ENCODE measurements around the gene APOL1.
"Not testable (repeated sequence)": the region's sequence is repeated elsewhere in the genome, so short reads cannot be mapped to it uniquely, and the experiment has no call there.

Gene APOL1

DNA sequence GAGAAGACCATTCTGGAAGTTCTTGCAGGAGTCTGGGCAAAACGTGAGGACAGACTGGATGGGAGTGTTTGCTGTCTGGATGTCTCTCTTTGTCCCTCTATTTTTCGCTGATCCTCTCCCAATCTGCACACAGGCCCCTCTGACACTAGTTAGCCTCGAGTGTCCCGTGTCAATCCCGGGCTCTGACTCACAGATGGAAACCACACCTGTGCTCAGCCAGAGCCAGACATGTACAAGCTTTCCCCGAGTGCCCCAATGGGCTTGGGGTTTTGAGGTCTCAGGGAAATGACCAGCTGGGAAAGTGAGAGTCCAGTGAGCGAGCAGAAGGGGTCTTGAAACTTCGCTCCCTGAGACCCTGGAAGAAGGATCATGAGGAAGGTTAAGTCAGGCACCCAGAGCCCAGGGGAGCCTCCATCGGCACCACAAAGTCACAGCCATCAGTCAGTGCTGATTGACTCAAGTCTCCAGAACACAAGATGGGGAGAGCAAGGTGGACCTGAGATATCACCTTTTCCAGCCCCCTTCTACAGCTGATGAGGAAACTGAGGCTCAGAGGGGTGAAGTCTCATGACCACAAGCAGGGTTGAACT is 27.5 kb upstream of the APOL1 start:
- DNase-seq, result no peak

DNA sequence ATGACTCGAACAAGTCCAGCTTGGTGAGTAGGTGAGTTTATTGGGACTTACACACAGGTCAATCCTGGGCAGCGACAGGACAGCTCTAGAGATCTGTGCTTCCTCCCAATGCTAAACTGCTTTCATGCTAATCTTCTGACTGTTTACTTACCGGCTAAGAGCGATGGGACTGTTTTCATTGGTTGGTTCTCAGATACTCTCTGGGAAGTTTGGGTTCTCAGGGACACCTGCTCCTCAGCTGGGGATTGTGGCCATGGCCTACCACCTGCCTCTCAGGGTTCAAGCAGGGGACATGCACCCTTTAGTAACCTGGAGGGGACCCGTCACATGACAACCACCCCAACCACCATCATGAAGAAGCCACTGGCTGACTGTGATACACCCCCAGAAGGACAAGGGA is 26.7 kb upstream of the APOL1 start:
- DNase-seq, result no peak

DNA sequence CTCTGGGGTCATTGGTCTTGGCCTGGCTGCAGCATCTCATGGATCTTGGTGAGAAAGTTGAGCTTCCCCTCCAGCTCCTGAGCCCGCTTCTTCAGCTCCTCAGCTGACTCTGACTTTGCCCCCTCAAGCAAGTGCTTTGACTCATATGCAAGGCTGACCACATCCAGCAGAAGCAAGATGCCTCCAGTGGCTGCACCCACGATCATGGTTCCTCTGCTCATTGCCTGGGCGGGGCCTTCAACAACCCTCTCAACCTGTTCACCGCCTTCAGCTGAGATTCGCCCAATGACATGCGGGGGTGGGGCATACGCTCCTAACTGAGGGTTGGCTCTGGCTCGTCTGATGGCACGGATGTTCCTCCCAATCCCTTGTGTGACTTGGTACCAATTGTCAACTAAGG is 25.5 kb upstream of the APOL1 start:
- no peak for DNase-seq

DNA sequence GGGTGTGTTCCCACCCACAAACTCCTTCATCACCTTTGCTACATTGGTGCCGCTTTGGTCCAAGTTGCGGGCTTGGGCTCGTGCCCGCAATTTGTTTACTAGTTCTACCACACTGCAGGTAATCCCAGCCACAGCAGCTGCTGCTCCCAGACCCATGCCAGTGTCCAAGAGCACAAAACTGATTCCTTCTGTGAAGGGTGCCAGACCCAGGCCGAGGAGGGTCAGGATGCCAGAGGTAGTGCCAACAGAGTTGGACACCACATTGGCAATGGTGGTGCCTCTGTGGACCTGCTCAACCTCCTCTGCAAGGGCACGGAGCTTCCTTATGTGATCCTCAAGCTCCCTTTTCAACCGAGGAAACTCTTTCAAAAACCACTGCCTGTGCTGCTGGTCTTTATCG is 25.1 kb upstream of the APOL1 start:
- DNase-seq, result no peak

DNA sequence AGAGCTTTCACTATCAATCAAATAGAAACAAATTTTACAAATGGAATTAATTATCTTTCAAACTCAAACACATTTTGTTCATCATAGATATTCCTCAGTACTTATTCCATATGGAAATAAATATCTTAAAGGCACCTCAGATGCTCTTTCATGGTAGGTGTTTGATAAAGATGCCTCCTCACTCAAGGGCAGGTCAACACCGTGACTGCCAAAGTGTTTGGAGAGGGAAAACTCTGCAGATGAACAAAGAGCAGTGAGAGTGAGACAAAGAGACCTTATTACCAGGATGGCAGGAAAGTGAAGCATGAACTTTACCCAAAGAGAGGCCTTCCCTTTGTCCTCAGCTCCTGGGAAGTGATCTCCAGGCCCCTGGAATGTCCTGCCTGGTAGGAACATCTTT is 24.6 kb upstream of the APOL1 start:
- not testable (repeated sequence) for DNase-seq

DNA sequence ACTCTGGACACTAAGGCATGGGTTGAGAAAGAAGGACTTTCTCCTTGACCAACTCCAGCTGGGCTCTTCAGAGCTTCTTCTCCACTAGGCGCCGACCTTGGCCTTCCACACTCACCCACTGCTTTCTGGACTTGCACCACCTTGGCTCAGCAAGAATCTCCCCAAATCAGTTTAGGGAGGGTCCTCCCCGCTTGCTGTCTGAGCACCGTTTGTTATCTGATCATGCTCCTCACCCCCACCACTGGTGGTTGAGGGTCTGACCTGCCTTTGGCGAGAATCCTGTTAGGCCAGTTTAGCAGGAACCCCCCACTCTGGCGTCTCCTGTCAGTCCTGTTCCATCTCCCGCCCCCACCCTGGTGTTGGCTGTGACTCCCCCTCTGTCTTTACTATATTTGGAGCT is 24.0 kb upstream of the APOL1 start:
- DNase-seq, result no peak

DNA sequence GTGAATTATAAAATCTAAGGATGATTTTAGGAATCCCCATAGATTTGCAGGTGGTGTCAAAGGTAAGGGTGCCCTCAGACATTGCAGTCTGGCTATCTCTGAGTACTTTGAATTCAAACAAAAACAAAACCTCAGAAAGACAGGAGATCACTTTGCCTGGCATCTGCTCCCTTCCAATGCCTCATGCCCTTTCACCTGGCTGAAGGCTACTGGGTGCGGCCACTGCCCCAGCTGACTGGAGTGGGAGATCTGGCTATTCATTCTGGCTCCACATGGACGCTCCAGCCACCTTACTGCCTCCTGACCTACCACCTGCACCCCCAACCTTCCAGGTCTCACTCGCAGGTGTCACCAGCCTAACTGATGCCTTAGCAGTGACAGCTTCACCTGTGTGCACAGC is 23.3 kb upstream of the APOL1 start:
- DNase-seq, result not testable (repeated sequence)

DNA sequence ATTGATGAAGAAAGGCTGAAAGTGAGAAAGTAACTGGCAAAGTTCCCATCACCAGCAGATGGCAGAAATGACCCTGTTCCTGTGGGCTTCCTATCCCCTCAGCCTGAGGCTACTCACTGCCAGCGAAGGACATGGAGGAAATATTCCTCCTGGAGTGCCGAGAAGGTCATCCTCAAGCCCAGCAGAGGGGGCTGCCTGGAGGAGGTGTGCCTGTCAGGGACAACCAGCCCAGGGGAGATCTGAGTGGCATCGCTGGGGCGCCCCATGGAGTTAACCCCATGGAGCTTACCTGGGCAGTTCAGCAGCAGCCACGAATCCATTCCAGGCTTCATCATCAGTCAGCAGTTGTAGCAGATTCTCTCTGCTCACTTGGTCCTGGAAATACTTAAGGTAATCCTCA is 21.9 kb upstream of the APOL1 start:
- not testable (repeated sequence) for DNase-seq

DNA sequence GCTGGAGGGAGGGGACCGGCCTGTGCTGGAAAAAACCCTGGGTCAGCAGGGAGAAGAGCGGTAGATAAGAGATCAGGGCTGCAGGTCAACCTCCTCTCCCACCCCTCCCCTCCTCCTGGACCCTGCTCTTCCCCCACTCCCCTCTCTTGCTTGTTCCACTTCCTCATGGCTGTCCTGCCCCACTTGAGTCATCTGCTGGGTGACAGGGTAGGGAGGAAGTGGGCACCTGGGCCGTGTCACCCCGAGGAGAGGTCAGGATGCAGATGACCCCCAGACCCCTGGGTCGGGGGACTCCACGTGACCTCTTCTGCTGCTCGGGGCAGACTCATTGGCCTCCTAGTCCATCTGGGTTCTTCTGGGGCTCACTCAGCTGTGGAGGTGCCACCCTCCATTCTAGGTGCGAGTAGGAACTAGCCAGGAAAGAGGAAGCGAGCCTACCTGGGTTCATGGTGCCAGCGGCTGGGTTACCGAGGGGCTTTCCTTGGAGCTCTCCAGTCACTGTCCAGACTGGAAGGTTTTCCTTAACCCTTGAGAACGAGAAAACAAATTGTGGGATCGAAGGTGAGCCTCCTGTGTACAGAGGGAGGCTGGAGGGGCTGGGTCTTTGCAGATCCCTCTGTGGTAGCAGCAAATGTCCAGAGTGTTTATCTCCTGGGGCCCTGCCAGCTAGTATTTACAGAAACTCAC is 20.1 kb upstream of the APOL1 start:
- no peak for DNase-seq

DNA sequence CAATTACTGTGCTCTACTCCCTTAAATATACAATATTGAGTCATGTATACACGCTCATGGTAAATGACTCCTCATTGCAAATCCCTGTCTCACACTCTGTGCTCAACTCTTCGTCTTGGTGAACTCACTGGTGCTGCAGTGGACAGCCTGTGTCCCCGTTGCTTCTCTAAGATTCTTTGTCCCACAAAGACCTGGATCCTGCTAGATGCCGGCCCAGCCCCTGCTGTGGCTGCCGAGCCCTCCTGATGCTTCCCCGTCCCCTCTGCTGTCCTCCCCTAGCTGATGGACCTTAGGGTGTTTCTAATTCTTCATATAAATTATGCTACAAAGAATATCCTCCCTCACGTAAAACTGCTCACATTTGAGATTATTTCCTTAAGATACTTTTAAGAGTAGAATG is 19.1 kb upstream of the APOL1 start:
- no peak for DNase-seq

DNA sequence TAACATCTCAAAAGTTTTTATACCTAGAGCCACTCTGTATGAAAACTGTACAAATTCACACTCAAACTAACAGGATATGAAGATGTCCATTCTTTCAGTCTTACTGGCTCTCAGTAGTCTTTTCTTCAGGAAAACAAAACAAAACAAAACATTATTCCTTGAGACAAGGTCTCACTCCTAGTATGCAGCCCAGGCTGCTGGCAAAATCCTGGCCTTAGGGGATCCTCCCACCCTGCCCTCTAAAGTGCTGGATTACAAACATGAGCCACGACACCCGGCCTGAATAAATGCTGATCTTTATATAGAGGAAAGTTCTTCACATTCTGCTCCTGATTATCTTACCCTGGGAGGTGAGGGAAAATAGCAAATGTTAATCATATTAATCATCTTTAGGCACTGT is 18.7 kb upstream of the APOL1 start:
- no peak for DNase-seq

DNA sequence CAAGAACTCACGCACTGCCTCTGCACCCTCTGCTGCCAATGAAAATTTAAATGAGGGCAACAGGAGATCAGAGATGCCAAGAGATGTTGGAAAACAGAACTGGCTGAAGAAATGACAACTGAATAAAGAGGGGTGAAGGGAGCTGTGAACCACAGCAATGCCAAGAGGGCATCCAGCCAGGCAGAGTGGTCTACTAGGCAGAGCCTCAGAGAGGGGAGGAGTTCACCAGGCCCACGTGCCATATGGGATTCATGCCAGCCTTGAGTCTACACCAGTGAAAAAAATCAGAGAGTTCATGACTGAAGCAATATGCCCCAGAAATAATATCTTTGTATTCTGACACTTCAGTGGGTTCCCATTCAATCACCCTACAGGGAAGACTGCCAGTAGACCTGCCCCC is 18.0 kb upstream of the APOL1 start:
- DNase-seq, result no peak

DNA sequence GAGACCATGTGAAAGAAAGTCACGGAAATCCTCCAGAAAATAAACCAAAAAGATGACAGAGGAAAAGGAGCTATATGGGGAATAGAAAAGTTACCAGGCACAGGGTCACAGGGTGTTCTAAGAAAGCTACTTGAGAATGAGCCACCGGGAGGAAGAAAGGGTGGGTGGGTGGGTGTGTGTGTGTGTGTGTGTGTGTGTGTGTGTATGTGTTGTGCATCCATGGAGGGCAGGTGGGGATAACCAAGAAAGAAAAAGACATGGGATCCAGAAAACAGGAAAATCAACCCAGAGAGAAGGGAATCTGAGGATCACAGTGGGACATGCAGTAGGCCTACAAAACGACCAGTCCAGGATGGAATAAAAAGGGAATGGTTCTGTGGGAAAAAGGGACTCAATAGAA is 17.3 kb upstream of the APOL1 start:
- DNase-seq, result no peak

DNA sequence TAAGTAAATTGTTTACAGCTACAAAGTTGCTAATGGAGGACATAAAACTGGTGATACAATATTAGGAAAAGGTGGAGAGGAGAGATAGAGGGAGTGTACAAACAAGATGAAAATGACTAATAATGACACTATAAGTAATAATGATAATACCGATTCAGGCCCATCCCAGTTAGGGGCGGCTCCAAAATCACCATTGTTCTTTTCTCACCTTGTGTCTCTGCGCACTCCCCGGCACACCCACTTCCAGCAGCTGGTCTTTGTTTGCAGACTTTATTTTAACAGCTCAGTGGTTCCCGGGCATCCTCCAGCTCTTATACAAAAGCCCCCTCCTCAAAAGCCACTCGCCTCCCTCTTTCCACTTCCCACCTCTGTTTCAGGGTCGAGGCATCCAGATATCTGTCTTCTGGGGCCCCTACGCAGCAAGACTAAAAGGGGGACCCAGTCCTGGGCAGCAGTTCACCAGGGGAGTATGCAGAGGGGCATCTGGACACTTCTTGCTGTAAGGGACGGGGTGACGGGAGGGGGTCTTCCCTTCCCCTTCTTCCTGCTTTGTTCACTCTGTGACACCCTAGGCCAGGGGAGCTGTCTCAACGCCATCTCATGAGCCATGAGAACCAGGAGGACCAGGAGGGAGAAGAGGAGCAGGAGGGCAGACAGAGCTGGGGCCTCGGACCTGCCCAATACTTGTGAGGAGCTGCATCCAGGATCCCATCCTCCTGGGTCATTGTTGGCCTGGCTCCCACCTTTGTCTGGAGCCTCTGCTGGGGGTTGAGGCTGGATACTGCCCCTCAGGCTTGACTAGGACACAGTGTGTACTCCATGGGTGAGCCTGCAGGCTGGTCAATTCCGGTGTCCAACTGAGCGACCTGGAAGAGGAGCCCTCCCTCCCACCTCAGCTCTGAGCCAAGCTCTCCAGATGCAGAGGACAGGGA is 16.3 kb upstream of the APOL1 start:
- no peak for DNase-seq

DNA sequence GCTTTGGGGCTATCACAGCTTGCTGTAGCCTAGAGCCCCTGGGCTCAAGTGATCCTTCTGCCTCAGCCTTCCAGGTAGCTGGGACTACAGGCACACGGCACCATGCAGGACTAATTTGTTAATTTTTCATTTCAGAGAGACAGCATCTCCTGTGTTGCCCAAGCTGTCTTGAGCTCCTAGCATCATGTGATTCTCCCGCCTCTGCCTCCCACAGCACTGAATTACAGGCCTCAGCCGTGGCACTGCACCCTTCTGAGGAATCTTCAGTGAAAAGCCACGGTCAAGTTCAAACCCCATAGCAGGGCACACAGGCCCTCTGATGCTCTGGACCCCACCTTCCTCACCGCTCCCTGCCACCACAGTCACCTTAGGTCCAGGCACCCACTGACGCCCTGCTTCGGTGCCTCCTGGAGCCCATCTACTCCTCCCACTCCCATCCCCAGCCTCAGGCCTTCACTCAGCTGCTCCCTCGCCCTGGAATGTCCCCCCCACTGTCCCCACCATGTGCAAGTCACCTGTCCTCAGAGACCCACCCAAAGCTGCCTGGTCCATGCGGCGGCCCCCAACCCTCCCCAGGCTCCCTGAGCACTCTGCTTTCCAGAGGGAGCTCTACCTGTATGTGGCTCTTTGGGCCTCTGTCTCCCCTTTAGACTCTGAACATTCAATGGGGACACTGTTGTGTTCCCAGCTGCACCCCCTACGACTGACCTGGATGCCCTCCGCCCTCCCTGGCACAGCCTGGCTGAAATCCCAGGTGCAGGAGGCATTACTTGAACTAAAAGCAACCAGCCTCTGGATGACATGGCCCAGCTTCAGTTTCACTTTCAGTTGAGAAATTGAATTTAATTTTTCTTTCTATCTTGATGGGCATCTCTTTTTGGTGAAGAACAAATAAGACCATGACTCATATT is 15.2 kb upstream of the APOL1 start:
- no peak for DNase-seq

DNA sequence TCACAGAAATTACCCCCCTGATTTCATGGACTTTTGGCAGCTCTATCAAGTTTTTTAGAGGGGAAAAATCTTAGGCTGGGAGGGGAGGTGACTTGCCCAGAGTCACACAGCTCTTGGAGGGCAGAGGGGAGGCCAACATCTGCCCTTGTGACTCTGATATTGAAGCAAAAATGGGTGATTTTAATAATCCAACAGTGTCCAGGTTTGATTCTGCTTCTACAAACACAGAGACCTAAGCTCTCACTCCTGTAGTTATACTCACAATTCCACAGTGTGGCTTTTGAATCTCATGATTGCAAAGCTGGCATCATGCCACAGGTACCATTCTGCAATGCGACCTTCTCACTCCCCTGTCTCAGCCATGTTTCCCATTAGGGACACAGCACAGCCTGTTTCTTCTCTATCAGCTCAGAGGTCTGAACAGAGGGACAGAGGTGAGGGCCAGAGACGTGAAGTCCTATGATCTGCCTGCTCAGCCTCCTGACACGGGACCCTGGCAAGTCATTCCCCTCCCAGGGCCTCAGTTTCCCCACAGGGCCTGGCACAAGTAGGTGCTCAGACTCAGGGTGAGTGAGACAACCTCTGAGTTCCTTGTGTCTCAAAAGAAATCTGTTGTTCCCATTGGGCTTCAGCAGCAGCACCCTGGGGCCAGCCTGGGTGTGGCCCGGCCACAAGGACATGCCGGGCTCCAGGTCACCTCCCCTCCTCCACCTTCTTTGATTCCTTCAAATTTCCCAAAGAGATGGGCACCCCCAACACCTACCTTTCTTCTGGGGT is 14.4 kb upstream of the APOL1 start:
- no peak for DNase-seq

DNA sequence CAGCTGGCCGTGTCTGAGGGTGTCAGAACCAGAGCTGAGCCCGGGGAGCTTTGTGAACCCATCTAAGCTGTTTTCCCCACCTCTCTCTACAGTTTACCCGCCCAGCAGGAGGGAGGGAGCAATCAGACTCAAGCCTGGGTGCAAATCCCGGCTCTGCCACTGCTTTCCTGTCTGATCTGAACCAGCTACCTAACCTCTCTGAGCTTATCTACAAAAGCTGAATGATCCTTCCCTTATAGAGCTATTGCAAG is 13.9 kb upstream of the APOL1 start:
- no peak for DNase-seq

DNA sequence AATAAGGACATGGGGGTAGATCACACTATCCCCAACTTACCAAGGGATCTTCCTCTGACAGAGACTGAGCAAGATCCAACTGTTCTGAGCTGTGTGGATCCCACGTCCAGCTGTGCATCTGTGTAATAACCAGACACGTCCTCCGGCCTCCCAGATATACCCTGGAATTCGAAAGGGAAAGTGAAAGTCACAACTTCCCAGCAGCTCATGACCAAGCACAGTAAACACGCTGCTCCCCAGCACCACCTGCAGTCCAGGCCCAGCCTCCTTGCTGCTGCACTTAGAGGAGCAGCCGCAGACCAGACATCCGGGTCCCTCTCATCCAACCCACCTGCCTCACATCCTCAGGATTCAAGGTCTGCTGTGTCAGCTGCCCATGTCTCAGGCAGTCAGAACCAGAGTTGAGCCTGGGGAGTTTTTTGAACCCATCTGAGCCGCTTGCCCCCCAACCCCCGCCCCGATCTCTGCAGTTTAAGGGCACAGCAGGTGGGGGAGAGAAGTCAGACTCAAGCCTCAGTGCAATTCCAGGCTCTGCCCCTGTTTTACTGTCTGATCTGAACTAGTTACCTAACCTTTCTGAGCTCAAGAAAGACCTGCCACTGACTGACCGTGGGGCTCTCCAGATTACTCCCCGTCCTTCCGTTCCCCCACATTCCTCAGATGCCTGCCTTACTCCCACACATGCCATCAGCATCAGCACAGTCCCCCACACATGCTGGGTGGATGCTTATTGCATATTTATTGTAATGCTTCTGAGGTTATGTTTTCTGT is 13.3 kb upstream of the APOL1 start, which contains the start of gene APOL2:
TSS of gene APOL2 (minus strand) at position 127 of the 771 bp plus-strand sequence. CDS start 6,365 bp downstream, outside the sequence.
- peak; percentile 93 for DNase-seq

DNA sequence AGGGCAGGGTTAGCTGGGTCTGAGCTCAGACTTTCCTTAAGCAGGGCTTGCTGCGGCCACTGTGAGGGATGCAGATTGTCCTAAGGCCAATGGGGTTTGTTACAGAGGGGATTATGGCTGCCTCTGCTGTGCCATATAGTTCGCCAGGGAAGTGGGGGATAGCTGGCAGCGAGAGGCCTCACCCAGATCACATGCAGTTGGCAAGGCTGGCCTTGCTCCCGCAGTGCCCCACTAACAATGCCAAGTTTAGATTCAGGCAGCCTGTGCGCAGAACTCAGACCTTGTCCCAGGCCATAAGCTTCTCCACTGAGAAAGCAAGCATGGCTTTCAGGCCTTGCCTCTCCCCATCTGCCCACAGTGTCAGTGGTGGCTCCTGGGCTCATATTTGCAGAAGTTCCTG is 8.9 kb upstream of the APOL1 start:
- no peak for DNase-seq

DNA sequence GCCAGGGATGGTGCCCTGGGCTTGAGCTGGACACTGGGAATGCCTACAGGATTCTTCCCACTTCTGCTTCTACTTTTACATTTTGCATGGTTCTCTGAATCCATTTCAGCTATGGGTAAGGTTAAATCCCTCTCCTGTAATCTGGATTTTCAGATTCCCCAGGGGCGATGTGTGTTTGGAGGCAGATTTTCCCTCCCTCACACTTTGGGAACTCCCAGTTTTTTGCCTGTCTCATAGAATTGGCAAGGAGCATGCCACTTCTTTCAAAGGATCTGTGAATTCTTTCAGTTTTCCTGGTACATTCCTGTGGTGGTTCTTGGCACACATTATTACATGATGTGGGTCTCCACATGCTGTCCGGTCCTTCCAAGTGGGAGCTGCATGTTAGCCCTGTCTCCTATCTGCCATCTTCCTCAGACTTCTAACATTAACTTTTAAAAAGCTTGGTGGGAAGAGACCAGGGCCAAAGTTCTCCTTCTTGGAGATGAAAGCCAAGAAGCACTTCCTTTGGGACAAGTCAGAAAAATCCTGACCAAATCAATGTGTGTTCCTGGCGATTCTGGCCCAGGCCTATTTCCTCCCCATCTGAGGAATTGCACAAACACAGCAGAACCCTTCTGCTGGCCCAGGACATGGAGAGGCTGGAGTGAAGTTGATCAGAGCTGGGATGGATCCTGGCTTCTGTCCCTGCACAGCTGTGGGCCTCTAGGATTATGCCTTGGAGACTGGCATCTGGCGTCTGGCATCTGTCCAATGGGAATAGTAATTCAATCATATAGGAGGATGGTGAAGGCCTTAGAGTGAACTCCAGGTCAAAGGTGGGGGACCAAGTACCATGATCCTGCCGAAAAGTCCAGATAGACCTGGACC is 8.2 kb upstream of the APOL1 start:
- no peak for DNase-seq
